Ascending aorta (tissue), 2 donors: ENCODE results near the gene MAT2B. TPM values are rescaled to one million over a fixed set of nuclear protein-coding genes. Genes with fewer than 3 reads are reported as not detected.

Experiments
- DNase-seq, 2 donors: peaks; one replicate each; pipeline ENCODE4 v3.0.0-alpha.2; 2019; ENCODE audit warnings: low spot score in 2 of 2
- H3K27ac ChIP-seq, 2 donors: fragments of 200-600 bp; sonication (generic); one replicate each; pipeline ENCODE4 v1.5.1; 2016 to 2017; ENCODE audit warnings: mild to moderate bottlenecking in 1 of 2
- H3K27me3 ChIP-seq: fragments of 200-600 bp; sonication (generic); one replicate; pipeline ENCODE4 v1.5.1; 2017
- H3K36me3 ChIP-seq, 2 donors: fragments of 200-600 bp; sonication (generic); one replicate each; pipeline ENCODE4 v1.5.1; 2016
- H3K4me1 ChIP-seq, 2 donors: fragments of 200-600 bp; sonication (generic); one replicate each; pipeline ENCODE4 v1.5.1; 2016 to 2017; ENCODE audit warnings: mild to moderate bottlenecking in 1 of 2
- H3K4me3 ChIP-seq, 2 donors: fragments of 200-600 bp; sonication (generic); one replicate each; pipeline ENCODE4 v1.5.1; 2016 to 2017; ENCODE audit warnings: mild to moderate bottlenecking in 1 of 2
- H3K9me3 ChIP-seq, 2 donors: fragments of 200-600 bp; sonication (generic); one replicate each; pipeline ENCODE4 v1.5.1; 2016
- intact Hi-C: fragments of 100-400 bp; cut with DNase I; formaldehyde crosslinking; loops from one replicate; pipeline ENCODE4 v1.15.1; 2023
- total RNA-seq: library from RNA; depleted of rRNA; stranded (reverse); fragments of >200 nt; gene quantifications from one replicate; pipeline ENCODE4 v1.1.0, GENCODE V29; 2016
- TF ChIP-seq, protein P1 (sequence below), 3 experiments: fragments of 200-600 bp in 2 of 3; fragments of 450-650 bp in 1 of 3; sonication (generic) in 2 of 3; IDR thresholded peaks; one replicate each; pipeline ENCODE4 v1.5.1; 2016 to 2019; ENCODE audit warnings: antibody characterized with exemption in 3 of 3, mild to moderate bottlenecking in 1 of 3, moderate library complexity in 1 of 3

MAT2B gene
- total RNA-seq, 1 donor from 2014 or later, result 21.8 TPM

DNA sequence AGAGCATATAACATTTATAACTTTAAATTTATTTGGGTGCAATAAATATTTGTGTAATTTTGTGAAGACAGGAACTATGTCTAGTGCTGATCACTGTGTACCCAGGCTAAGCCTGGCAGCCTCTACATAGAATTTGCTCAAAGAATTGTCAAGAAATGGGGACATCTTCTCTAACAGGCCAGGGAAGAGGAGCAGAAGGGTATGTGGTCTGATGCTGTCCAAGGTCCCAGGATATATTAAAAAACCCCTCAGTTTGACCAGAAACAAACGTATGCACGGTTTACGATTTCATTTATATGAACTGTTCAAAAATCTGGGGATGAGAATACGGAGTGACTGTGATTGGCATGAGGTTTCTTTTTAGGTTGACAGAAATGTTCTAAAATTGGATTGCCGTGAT lies 55.9 kb downstream of the MAT2B start:
- no peak for DNase-seq
- Histone ChIP-seq H3K36me3 (no peaks in the 10 kb centered on the region), H3K9me3 (no peaks in the 10 kb centered on the region), H3K27me3 (no peaks in the 10 kb centered on the region), H3K4me1 (peaks cover 4 to 7% of the 10 kb centered on the region in 2 donors), H3K4me3 (no peak overlapping the region), H3K27ac (no peak overlapping the region)
- TF ChIP-seq, protein P1, sequence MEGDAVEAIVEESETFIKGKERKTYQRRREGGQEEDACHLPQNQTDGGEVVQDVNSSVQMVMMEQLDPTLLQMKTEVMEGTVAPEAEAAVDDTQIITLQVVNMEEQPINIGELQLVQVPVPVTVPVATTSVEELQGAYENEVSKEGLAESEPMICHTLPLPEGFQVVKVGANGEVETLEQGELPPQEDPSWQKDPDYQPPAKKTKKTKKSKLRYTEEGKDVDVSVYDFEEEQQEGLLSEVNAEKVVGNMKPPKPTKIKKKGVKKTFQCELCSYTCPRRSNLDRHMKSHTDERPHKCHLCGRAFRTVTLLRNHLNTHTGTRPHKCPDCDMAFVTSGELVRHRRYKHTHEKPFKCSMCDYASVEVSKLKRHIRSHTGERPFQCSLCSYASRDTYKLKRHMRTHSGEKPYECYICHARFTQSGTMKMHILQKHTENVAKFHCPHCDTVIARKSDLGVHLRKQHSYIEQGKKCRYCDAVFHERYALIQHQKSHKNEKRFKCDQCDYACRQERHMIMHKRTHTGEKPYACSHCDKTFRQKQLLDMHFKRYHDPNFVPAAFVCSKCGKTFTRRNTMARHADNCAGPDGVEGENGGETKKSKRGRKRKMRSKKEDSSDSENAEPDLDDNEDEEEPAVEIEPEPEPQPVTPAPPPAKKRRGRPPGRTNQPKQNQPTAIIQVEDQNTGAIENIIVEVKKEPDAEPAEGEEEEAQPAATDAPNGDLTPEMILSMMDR (IDR thresholded peaks at IDR 0.05), result no peak
- intact Hi-C loops, result no loop called here

DNA sequence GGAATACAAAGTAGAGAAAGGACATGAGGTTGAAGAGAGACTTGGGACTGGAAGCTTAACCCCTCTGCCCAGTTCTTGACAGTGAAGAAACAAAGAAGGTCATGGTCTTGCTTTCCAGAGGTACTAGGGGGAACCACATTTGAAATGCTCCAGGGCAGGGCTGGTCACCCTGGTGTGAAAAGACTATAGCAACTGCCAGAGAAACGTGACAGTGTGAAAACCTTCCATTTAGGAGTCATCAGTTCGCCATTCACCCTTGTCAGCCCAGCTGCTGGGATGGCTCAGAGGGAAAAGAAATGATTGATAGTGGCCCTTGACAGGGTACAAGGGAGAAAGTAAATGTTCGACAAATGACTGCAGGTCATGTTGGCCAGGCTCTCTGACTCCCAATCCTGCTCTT lies 56.7 kb downstream of the MAT2B start:
- peaks cover 4 to 7% of the 10 kb centered on the region in 2 donors for H3K4me1 ChIP-seq
- no peak overlapping the region for H3K27ac ChIP-seq
- TF ChIP-seq, protein P1 (IDR thresholded peaks at IDR 0.05), result no peak
- no peaks in the 10 kb centered on the region for H3K27me3 ChIP-seq
- intact Hi-C loops, result no loop called here
- no peaks in the 10 kb centered on the region for H3K36me3 ChIP-seq
- no peak for DNase-seq
- H3K4me3 ChIP-seq, result no peak overlapping the region
- no peaks in the 10 kb centered on the region for H3K9me3 ChIP-seq

DNA sequence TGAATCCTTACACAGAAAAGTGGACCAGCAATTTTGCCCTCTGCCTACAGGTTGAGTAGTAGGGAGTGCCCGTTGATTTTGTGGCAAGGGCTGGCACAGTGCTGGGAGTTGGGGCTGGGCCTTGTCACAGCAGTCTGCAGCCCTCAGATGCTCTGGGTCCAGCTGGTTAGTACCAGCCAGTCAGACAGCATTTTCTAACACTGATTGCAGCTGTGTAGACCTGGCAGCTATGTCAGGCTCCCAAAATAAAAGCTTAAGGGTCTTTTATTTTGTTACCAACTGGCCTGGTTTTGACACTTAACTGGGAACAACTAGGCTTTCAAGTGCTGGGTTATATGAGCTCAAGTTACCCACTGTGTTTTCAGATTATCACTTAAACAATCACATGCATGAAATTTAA lies 57.7 kb downstream of the MAT2B start:
- TF ChIP-seq, protein P1 (IDR thresholded peaks at IDR 0.05), result no peak
- no peak overlapping the region for H3K27ac ChIP-seq
- H3K9me3 ChIP-seq, result no peaks in the 10 kb centered on the region
- H3K36me3 ChIP-seq, result no peaks in the 10 kb centered on the region
- no peak for DNase-seq
- H3K27me3 ChIP-seq, result no peaks in the 10 kb centered on the region
- intact Hi-C loops, result no loop called here
- H3K4me1 ChIP-seq, result peaks cover 4 to 7% of the 10 kb centered on the region in 2 donors
- H3K4me3 ChIP-seq, result no peak overlapping the region

DNA sequence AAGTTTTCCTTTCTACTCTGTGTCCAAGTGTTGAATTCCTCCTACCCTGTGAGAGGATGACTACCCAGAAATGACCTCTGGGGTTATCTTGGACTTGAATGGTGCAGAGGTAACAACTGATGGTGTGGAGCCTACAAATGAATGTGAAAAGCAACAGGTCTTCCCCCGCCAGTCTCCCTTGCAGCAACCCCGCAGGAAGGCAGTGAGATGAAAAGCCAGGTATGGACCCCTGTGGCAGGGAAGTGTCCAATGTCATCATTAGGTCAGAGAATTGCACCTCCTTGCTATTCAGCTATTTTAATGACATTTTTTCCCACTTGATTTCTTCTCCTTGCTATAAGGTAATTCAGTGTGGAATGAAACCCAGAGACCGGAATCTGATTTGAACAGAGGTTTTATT lies 58.5 kb downstream of the MAT2B start:
- H3K36me3 ChIP-seq, result no peaks in the 10 kb centered on the region
- no peak overlapping the region for H3K27ac ChIP-seq
- TF ChIP-seq, protein P1 (IDR thresholded peaks at IDR 0.05), result no peak
- H3K4me1 ChIP-seq, result peaks cover 4 to 7% of the 10 kb centered on the region in 2 donors
- DNase-seq, result no peak
- H3K9me3 ChIP-seq, result no peaks in the 10 kb centered on the region
- H3K4me3 ChIP-seq, result no peak overlapping the region
- intact Hi-C loops, result no loop called here
- no peaks in the 10 kb centered on the region for H3K27me3 ChIP-seq

DNA sequence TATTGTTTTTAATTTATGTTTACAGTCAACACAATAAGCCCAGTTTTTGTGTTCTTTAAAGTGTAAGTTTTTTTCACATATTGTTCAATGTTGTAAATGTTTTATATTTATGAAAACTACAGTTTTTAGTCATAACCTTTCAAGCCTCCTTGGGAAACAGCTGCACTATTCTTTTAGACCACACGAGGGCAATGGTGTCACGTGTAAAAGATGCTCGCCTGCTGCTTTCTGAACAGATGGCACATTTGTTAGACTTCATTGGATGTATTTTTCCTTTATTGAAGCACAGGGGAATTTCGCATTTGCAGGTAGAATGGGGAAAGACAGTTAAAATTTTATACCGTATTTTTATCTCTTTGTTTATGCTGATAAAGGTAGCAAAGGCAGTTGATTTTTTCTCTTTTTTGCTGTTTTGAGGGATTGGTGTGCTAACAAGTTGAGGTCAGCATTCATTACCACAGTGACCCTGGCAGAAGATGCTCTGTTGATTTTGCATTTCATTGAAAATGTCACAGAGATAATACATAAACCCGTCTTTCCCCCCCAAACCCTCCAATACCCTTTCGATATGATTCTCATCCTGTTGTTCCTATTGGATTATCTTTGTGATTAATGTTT lies 59.0 kb downstream of the MAT2B start:
- Histone ChIP-seq H3K27me3 (no peaks in the 10 kb centered on the region), H3K4me3 (no peak overlapping the region), H3K27ac (no peak overlapping the region), H3K9me3 (no peaks in the 10 kb centered on the region), H3K4me1 (peaks cover 4 to 7% of the 10 kb centered on the region in 2 donors), H3K36me3 (no peaks in the 10 kb centered on the region)
- peak in 1 of 2 donors; percentile 74 for DNase-seq
- intact Hi-C loops, result no loop called here
- TF ChIP-seq, protein P1 (IDR thresholded peaks at IDR 0.05), result peak; percentile 63 to 85 (median 85)

DNA sequence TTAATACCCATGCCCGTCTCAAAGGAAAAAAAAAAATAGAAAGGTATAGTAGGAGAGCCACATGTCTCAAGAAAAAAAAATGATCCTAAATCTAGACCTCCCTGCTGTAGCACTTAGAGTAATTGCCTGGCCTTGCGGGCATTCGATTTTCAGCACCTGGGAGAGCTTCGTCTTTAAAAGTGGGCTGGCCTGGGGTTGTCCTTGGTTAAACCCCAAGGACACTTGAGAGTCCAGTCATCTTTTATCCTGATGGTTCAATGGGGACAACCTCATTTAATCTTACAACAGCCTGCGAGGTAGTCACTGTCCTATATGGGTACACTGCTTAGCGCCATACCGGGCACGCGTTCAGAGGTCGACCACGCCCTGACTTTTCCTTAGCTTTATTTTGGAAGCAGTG lies 60.1 kb downstream of the MAT2B start:
- Histone ChIP-seq H3K4me3 (peak overlapping the region; percentile 46 to 58), H3K9me3 (no peaks in the 10 kb centered on the region), H3K4me1 (peaks cover 4 to 7% of the 10 kb centered on the region in 2 donors), H3K27ac (no peak overlapping the region), H3K27me3 (no peaks in the 10 kb centered on the region), H3K36me3 (no peaks in the 10 kb centered on the region)
- TF ChIP-seq, protein P1 (IDR thresholded peaks at IDR 0.05), result no peak
- no peak for DNase-seq
- intact Hi-C loops, result no loop called here
